GM19023 (cell line): ENCODE results near the gene HIF3A.
"Not testable (repeated sequence)": the region's sequence is repeated elsewhere in the genome, so short reads cannot be mapped to it uniquely, and the experiment has no call there.

Source experiments
- ATAC-seq: cut with Tn5 transposase; IDR thresholded peaks from one replicate; pipeline ENCODE4 v1.9.1; 2021; ENCODE audit warnings: mild to moderate bottlenecking, moderate library complexity; ENCODE audit not compliant: unreplicated experiment

Gene HIF3A

GRCh38 chr19:46296722-46297461, at the start of gene HIF3A:
Gene HIF3A, plus strand, starts transcription at chr19:46297042. Its CDS starts 35 bp downstream, at chr19:46297077.
- no peak for ATAC-seq

GRCh38 chr19:46250076-46250735, 46.6 kb upstream of the HIF3A start:
- ATAC-seq, result no peak

- no peak for ATAC-seq
Measured at GRCh38 chr19:46251416-46251815, 45.4 kb upstream of the HIF3A start.

- no peak for ATAC-seq
Measured at GRCh38 chr19:46254776-46255175, 42.1 kb upstream of the HIF3A start.

GRCh38 chr19:46256855-46257254, 40.0 kb upstream of the HIF3A start:
- ATAC-seq, result no peak

- not testable (repeated sequence) for ATAC-seq
Measured at GRCh38 chr19:46261501-46261900, 35.3 kb upstream of the HIF3A start.

- ATAC-seq, result not testable (repeated sequence)
Measured at GRCh38 chr19:46262684-46263296, 34.1 kb upstream of the HIF3A start.

GRCh38 chr19:46264801-46265200, 32.0 kb upstream of the HIF3A start:
- ATAC-seq, result not testable (repeated sequence)

- no peak for ATAC-seq
Measured at GRCh38 chr19:46265217-46265828, 31.5 kb upstream of the HIF3A start.

GRCh38 chr19:46269101-46269500, 27.7 kb upstream of the HIF3A start:
- ATAC-seq, result no peak

GRCh38 chr19:46270521-46271256, 26.2 kb upstream of the HIF3A start:
- no peak for ATAC-seq

GRCh38 chr19:46271481-46272197, 25.2 kb upstream of the HIF3A start:
- no peak for ATAC-seq

GRCh38 chr19:46273931-46274330, 22.9 kb upstream of the HIF3A start:
- ATAC-seq, result not testable (repeated sequence)

GRCh38 chr19:46279177-46279576, 17.7 kb upstream of the HIF3A start:
- no peak for ATAC-seq

GRCh38 chr19:46283771-46284170, 13.1 kb upstream of the HIF3A start:
- no peak for ATAC-seq

GRCh38 chr19:46284635-46285034, 12.2 kb upstream of the HIF3A start:
- no peak for ATAC-seq

- no peak for ATAC-seq
Measured at GRCh38 chr19:46287585-46287984, 9.3 kb upstream of the HIF3A start.

GRCh38 chr19:46288896-46289588, 7.8 kb upstream of the HIF3A start:
- no peak for ATAC-seq

GRCh38 chr19:46289724-46290619, 6.9 kb upstream of the HIF3A start:
- ATAC-seq, result no peak
